BJ (cell line): ENCODE results near the gene DEPDC5. TPM values are rescaled to one million over a fixed set of nuclear protein-coding genes. Genes with fewer than 3 reads are reported as not detected.

ENCODE experiments used
- CTCF ChIA-PET: fragments of 350-600 bp; formaldehyde crosslinking; extraction: SDS; loops from one replicate; lab custom pipeline; 2021; ENCODE audit warnings: antibody characterized with exemption, inconsistent platforms; lab: Yijun Ruan, JAX
- POLR2A ChIA-PET: fragments of 300-600 bp; sonication (Branson Sonifier 250); formaldehyde crosslinking; extraction: SDS; loops from one replicate; lab custom pipeline; 2021; ENCODE audit warnings: antibody characterized with exemption; lab: Charles Lee
- DNase-seq: peaks from one replicate; pipeline ENCODE4 v3.0.0-alpha.2; 2011; ENCODE audit warnings: low read depth
- H3K27me3 ChIP-seq: 2 replicates; pipeline ENCODE4 v1.6.0; 2011; ENCODE audit warnings: low read length; ENCODE audit not compliant: control insufficient read depth, insufficient read depth
- H3K36me3 ChIP-seq: 2 replicates; pipeline ENCODE4 v1.5.1; 2011; ENCODE audit warnings: low read length; ENCODE audit not compliant: control insufficient read depth, insufficient read depth
- H3K4me3 ChIP-seq: 2 replicates; pipeline ENCODE4 v1.5.1; 2011; ENCODE audit warnings: low read depth, mild to moderate bottlenecking, control low read depth, low read length
- CTCF ChIP-seq: IDR thresholded peaks from 2 replicates; pipeline ENCODE4 v1.5.1; 2011; ENCODE audit warnings: low read depth, mild to moderate bottlenecking, control low read depth, inconsistent platforms, low read length, moderate library complexity; ENCODE audit not compliant: insufficient read depth
- polyA plus RNA-seq: library from polyadenylated mRNA; depleted of rRNA; stranded (reverse); fragments of >200 nt; gene quantifications from 2 replicates; pipeline ENCODE4 v1.2.3, GENCODE V29; 2011

Gene DEPDC5
- polyA plus RNA-seq, 1 experiment: 6.8 TPM

- ChIA-PET POLR2A (no interaction called here), CTCF (interaction anchor here (1.0 kb wide), 1 partner anchor 13 kb away, joined by 3 read pairs; no protein-coding TSS in a partner anchor)
- no peak for TF ChIP-seq CTCF
- H3K36me3 ChIP-seq: peaks cover 6% of the 10 kb centered on the region; the same call in 1 of the 2 replicates
- no peak overlapping the region for H3K4me3 ChIP-seq
- no peak for DNase-seq
- no peaks in the 10 kb centered on the region for H3K27me3 ChIP-seq
Measured at GRCh38 chr22:31874821-31875220, 121.0 kb downstream of the DEPDC5 start.

GRCh38 chr22:31876156-31876920 is 122.5 kb downstream of the DEPDC5 start:
- no peaks in the 10 kb centered on the region for H3K27me3 ChIP-seq
- DNase-seq: peak; percentile 18
- H3K4me3 ChIP-seq: no peak overlapping the region
- ChIA-PET POLR2A (no interaction called here), CTCF (interaction anchor here (0.9 to 1.0 kb wide), 2 partner anchors 46 to 94 kb away, joined by 3 read pairs; no protein-coding TSS in a partner anchor)
- TF ChIP-seq CTCF: no peak
- peaks cover 6% of the 10 kb centered on the region; the same call in 1 of the 2 replicates for H3K36me3 ChIP-seq

- H3K4me3 ChIP-seq: no peak overlapping the region
- H3K36me3 ChIP-seq: peaks cover 4% of the 10 kb centered on the region
- H3K27me3 ChIP-seq: no peaks in the 10 kb centered on the region
- no peak for DNase-seq
- TF ChIP-seq CTCF: no peak
- POLR2A ChIA-PET: no interaction called here
- CTCF ChIA-PET: interaction anchor here (1.3 kb wide), 1 partner anchor 8 kb away, joined by 6 read pairs; no protein-coding TSS in a partner anchor
Measured at GRCh38 chr22:31879585-31879984, 125.8 kb downstream of the DEPDC5 start.

- no peak overlapping the region for H3K4me3 ChIP-seq
- POLR2A ChIA-PET: no interaction called here
- peaks cover 4% of the 10 kb centered on the region for H3K36me3 ChIP-seq
- CTCF ChIA-PET: no interaction called here
- TF ChIP-seq CTCF: no peak
- no peak for DNase-seq
- H3K27me3 ChIP-seq: no peaks in the 10 kb centered on the region
Measured at GRCh38 chr22:31881200-31881599, 127.4 kb downstream of the DEPDC5 start.

GRCh38 chr22:31881865-31882264 is 128.0 kb downstream of the DEPDC5 start:
- H3K36me3 ChIP-seq: peaks cover 4% of the 10 kb centered on the region
- no peak overlapping the region for H3K4me3 ChIP-seq
- ChIA-PET POLR2A (no interaction called here), CTCF (no interaction called here)
- DNase-seq: no peak
- no peaks in the 10 kb centered on the region for H3K27me3 ChIP-seq
- TF ChIP-seq CTCF: no peak
